ENCODE results near the gene SLC13A5. TPM values are rescaled to one million over a fixed set of nuclear protein-coding genes. Genes with fewer than 3 reads are reported as not detected.

SLC13A5 gene
- total RNA-seq, 1 experiment from 2014 or later = not detected

GRCh38 chr17:6681176-6681575, 32.0 kb downstream of the SLC13A5 start:
- Histone ChIP-seq H3K9me3 (ENCODE audit: low read length) (no peaks in the 10 kb centered on the region), H3K79me2 (ENCODE audit: low read length) (no peaks in the 10 kb centered on the region), H3K27ac (ENCODE audit: low read length) (no peak overlapping the region), H2AFZ (ENCODE audit: low read length) (no peak overlapping the region), H4K20me1 (ENCODE audit: low read length) (no peaks in the 10 kb centered on the region), H3K9ac (ENCODE audit: low read length) (no peak overlapping the region), H3K4me2 (ENCODE audit: low read length) (no peak overlapping the region), H3K9me2 (replicated peaks; ENCODE audit: low read length) (no peaks in the 10 kb centered on the region), H3K27me3 (ENCODE audit: low read length) (no peaks in the 10 kb centered on the region), H3F3A (ENCODE audit: low read length, unreplicated experiment) (no peaks in the 10 kb centered on the region), H3K4me3 (ENCODE audit: low read length) (no peak overlapping the region), H3K36me3 (ENCODE audit: low read depth, low read length) (no peaks in the 10 kb centered on the region), H3K4me1 (ENCODE audit: insufficient read depth, low read length) (peaks cover 19% of the 10 kb centered on the region)
- intact Hi-C loops (cut with micrococcal nuclease) = no loop called here
- no TSS peak for BruUV-seq (replicated peaks)
- no peak for ATAC-seq
- CTCF ChIA-PET = no interaction called here
- no peak for TF ChIP-seq EZH2 (IDR thresholded peaks at IDR 0.05; ENCODE audit: low read length, unreplicated experiment)
- TF ChIP-seq EZH2phosphoT487 (IDR thresholded peaks at IDR 0.05; ENCODE audit: borderline replicate concordance, low read length) = no peak
- no peak for TF ChIP-seq CTCF (conservative IDR thresholded peaks at IDR 0.05; ENCODE audit: low read depth, low read length)
- POLR2A ChIA-PET (ENCODE audit: unreplicated experiment) = no interaction called here
- no peak for DNase-seq

- TF ChIP-seq CTCF (conservative IDR thresholded peaks at IDR 0.05; ENCODE audit: low read depth, low read length) (no peak), EZH2 (IDR thresholded peaks at IDR 0.05; ENCODE audit: low read length, unreplicated experiment) (no peak), EZH2phosphoT487 (IDR thresholded peaks at IDR 0.05; ENCODE audit: borderline replicate concordance, low read length) (no peak)
- Histone ChIP-seq H3K9ac (ENCODE audit: low read length) (0 out of 2 replicates have a peak overlapping the region, but pooled peaks have one; percentile 31), H3K27ac (ENCODE audit: low read length) (peak overlapping the region; percentile 70), H3K9me2 (replicated peaks; ENCODE audit: low read length) (no peaks in the 10 kb centered on the region), H3K36me3 (ENCODE audit: low read depth, low read length) (no peaks in the 10 kb centered on the region), H3K27me3 (ENCODE audit: low read length) (no peaks in the 10 kb centered on the region), H3K4me2 (ENCODE audit: low read length) (peak overlapping the region; percentile 81), H4K20me1 (ENCODE audit: low read length) (no peaks in the 10 kb centered on the region), H3K9me3 (ENCODE audit: low read length) (no peaks in the 10 kb centered on the region), H3K4me3 (ENCODE audit: low read length) (peak overlapping the region; percentile 32; the same call in 1 of the 2 replicates), H3F3A (ENCODE audit: low read length, unreplicated experiment) (no peaks in the 10 kb centered on the region), H2AFZ (ENCODE audit: low read length) (no peak overlapping the region), H3K79me2 (ENCODE audit: low read length) (no peaks in the 10 kb centered on the region), H3K4me1 (ENCODE audit: insufficient read depth, low read length) (peaks cover 19% of the 10 kb centered on the region)
- intact Hi-C loops (cut with micrococcal nuclease) = no loop called here
- no TSS peak for BruUV-seq (replicated peaks)
- POLR2A ChIA-PET (ENCODE audit: unreplicated experiment) = interaction anchor here (0.6 to 0.7 kb wide), 2 partner anchors 250 to 356 kb away, joined by 13 read pairs; no protein-coding TSS in a partner anchor
- CTCF ChIA-PET = no interaction called here
- ATAC-seq = peak; percentile 92
- DNase-seq = peak; percentile 68
These were observed 33.9 kb downstream of the SLC13A5 start for GRCh38 chr17:6679241-6679640.

- DNase-seq = no peak
- H3K4me3 ChIP-seq (ENCODE audit: low read length) = no peak overlapping the region
- no peak for TF ChIP-seq EZH2phosphoT487 (IDR thresholded peaks at IDR 0.05; ENCODE audit: borderline replicate concordance, low read length)
- no peak for TF ChIP-seq CTCF (conservative IDR thresholded peaks at IDR 0.05; ENCODE audit: low read depth, low read length)
- TF ChIP-seq EZH2 (IDR thresholded peaks at IDR 0.05; ENCODE audit: low read length, unreplicated experiment) = no peak
- H3F3A ChIP-seq (ENCODE audit: low read length, unreplicated experiment) = no peaks in the 10 kb centered on the region
- H3K9me2 ChIP-seq (replicated peaks; ENCODE audit: low read length) = no peaks in the 10 kb centered on the region
- H4K20me1 ChIP-seq (ENCODE audit: low read length) = no peaks in the 10 kb centered on the region
- ChIA-PET POLR2A (ENCODE audit: unreplicated experiment) (no interaction called here), CTCF (interaction anchor here (0.6 kb wide), 1 partner anchor 120 kb away, joined by 3 read pairs; no protein-coding TSS in a partner anchor)
- peaks cover 19% of the 10 kb centered on the region for H3K4me1 ChIP-seq (ENCODE audit: insufficient read depth, low read length)
- intact Hi-C loops (cut with micrococcal nuclease) = no loop called here
- no peak overlapping the region for H3K4me2 ChIP-seq (ENCODE audit: low read length)
- no TSS peak for BruUV-seq (replicated peaks)
- no peak for ATAC-seq
- no peak overlapping the region for H3K27ac ChIP-seq (ENCODE audit: low read length)
- no peaks in the 10 kb centered on the region for H3K9me3 ChIP-seq (ENCODE audit: low read length)
- no peaks in the 10 kb centered on the region for H3K27me3 ChIP-seq (ENCODE audit: low read length)
- H2AFZ ChIP-seq (ENCODE audit: low read length) = no peak overlapping the region
- no peaks in the 10 kb centered on the region for H3K79me2 ChIP-seq (ENCODE audit: low read length)
- no peak overlapping the region for H3K9ac ChIP-seq (ENCODE audit: low read length)
- no peaks in the 10 kb centered on the region for H3K36me3 ChIP-seq (ENCODE audit: low read depth, low read length)
These were observed 35.2 kb downstream of the SLC13A5 start for GRCh38 chr17:6677946-6678345.

All from PC-3 (cell line).